ENCODE data around the gene DRC3. TPM values are rescaled to one million over a fixed set of nuclear protein-coding genes. Genes with fewer than 3 reads are reported as not detected.

DRC3 gene
- total RNA-seq, 1 experiment from 2014 or later, result not detected

- Histone ChIP-seq H3K4me2 (ENCODE audit: low read depth, low read length, poor library complexity, severe bottlenecking) (no peak overlapping the region), H3K27ac (ENCODE audit: low read length) (no peak overlapping the region), H3K27me3 (ENCODE audit: low read length) (no peaks in the 10 kb centered on the region), H3K9me3 (ENCODE audit: low read length) (no peaks in the 10 kb centered on the region), H3K9me2 (replicated peaks; ENCODE audit: insufficient read depth, low read length) (no peaks in the 10 kb centered on the region), H4K20me1 (ENCODE audit: insufficient read depth, low read depth, low read length) (peaks cover 5% of the 10 kb centered on the region; the same call in 1 of the 2 replicates), H3K9ac (ENCODE audit: low read length) (no peak overlapping the region), H3K79me2 (ENCODE audit: low read length) (no peaks in the 10 kb centered on the region), H3K4me3 (ENCODE audit: low read length) (no peak overlapping the region), H2AFZ (ENCODE audit: low read length) (no peak overlapping the region), H3K36me3 (ENCODE audit: insufficient read depth, low read length) (no peaks in the 10 kb centered on the region), H3K4me1 (ENCODE audit: low read length) (peaks cover 20% of the 10 kb centered on the region)
- DNase-seq, result no peak
These were observed 27.9 kb upstream of the DRC3 start for GRCh38 chr17:17944743-17945142.

GRCh38 chr17:17946093-17946492 lies 26.6 kb upstream of the DRC3 start:
- Histone ChIP-seq H3K27me3 (ENCODE audit: low read length) (no peaks in the 10 kb centered on the region), H3K9ac (ENCODE audit: low read length) (no peak overlapping the region), H4K20me1 (ENCODE audit: insufficient read depth, low read depth, low read length) (peaks cover 4% of the 10 kb centered on the region; the same call in 1 of the 2 replicates)

GRCh38 chr17:17947309-17947708 lies 25.4 kb upstream of the DRC3 start:
- no peak overlapping the region for H3K9ac ChIP-seq (ENCODE audit: low read length)
- H3K36me3 ChIP-seq (ENCODE audit: insufficient read depth, low read length), result no peaks in the 10 kb centered on the region
- H3K9me3 ChIP-seq (ENCODE audit: low read length), result no peaks in the 10 kb centered on the region
- H3K79me2 ChIP-seq (ENCODE audit: low read length), result no peaks in the 10 kb centered on the region
- no peaks in the 10 kb centered on the region for H3K27me3 ChIP-seq (ENCODE audit: low read length)
- no peaks in the 10 kb centered on the region for H3K9me2 ChIP-seq (replicated peaks; ENCODE audit: insufficient read depth, low read length)
- H3K27ac ChIP-seq (ENCODE audit: low read length), result no peak overlapping the region
- DNase-seq, result no peak
- H2AFZ ChIP-seq (ENCODE audit: low read length), result no peak overlapping the region
- H3K4me2 ChIP-seq (ENCODE audit: low read depth, low read length, poor library complexity, severe bottlenecking), result no peak overlapping the region
- H3K4me1 ChIP-seq (ENCODE audit: low read length), result peaks cover 7% of the 10 kb centered on the region
- H4K20me1 ChIP-seq (ENCODE audit: insufficient read depth, low read depth, low read length), result no peaks in the 10 kb centered on the region; the same call in 1 of the 2 replicates
- H3K4me3 ChIP-seq (ENCODE audit: low read length), result no peak overlapping the region

More at GRCh38 chr17:17946093-17946492, 26.6 kb upstream of the DRC3 start:
- H3K27ac ChIP-seq (ENCODE audit: low read length), result no peak overlapping the region
- no peak overlapping the region for H2AFZ ChIP-seq (ENCODE audit: low read length)
- no peaks in the 10 kb centered on the region for H3K9me2 ChIP-seq (replicated peaks; ENCODE audit: insufficient read depth, low read length)
- H3K4me2 ChIP-seq (ENCODE audit: low read depth, low read length, poor library complexity, severe bottlenecking), result no peak overlapping the region
- H3K79me2 ChIP-seq (ENCODE audit: low read length), result no peaks in the 10 kb centered on the region
- no peak for DNase-seq
- H3K4me3 ChIP-seq (ENCODE audit: low read length), result no peak overlapping the region
- H3K4me1 ChIP-seq (ENCODE audit: low read length), result peaks cover 14% of the 10 kb centered on the region
- no peaks in the 10 kb centered on the region for H3K36me3 ChIP-seq (ENCODE audit: insufficient read depth, low read length)
- H3K9me3 ChIP-seq (ENCODE audit: low read length), result no peaks in the 10 kb centered on the region

GRCh38 chr17:17947966-17948365 lies 24.7 kb upstream of the DRC3 start:
- Histone ChIP-seq H3K27me3 (ENCODE audit: low read length) (no peaks in the 10 kb centered on the region), H3K4me1 (ENCODE audit: low read length) (peaks cover 5% of the 10 kb centered on the region; the same call in 1 of the 2 replicates), H3K27ac (ENCODE audit: low read length) (no peak overlapping the region), H3K4me3 (ENCODE audit: low read length) (no peak overlapping the region), H3K79me2 (ENCODE audit: low read length) (no peaks in the 10 kb centered on the region), H4K20me1 (ENCODE audit: insufficient read depth, low read depth, low read length) (no peaks in the 10 kb centered on the region; the same call in 1 of the 2 replicates), H3K9me2 (replicated peaks; ENCODE audit: insufficient read depth, low read length) (no peaks in the 10 kb centered on the region), H3K9ac (ENCODE audit: low read length) (no peak overlapping the region), H3K36me3 (ENCODE audit: insufficient read depth, low read length) (no peaks in the 10 kb centered on the region), H3K4me2 (ENCODE audit: low read depth, low read length, poor library complexity, severe bottlenecking) (no peak overlapping the region), H3K9me3 (ENCODE audit: low read length) (no peaks in the 10 kb centered on the region), H2AFZ (ENCODE audit: low read length) (no peak overlapping the region)
- DNase-seq, result no peak

- Histone ChIP-seq H4K20me1 (ENCODE audit: insufficient read depth, low read depth, low read length) (0 out of 2 replicates have a peak, but pooled peaks cover 4% of the 10 kb centered on the region), H3K9ac (ENCODE audit: low read length) (no peak overlapping the region), H3K4me3 (ENCODE audit: low read length) (no peak overlapping the region), H3K27ac (ENCODE audit: low read length) (no peak overlapping the region), H3K9me2 (replicated peaks; ENCODE audit: insufficient read depth, low read length) (no peaks in the 10 kb centered on the region), H3K27me3 (ENCODE audit: low read length) (no peaks in the 10 kb centered on the region), H3K79me2 (ENCODE audit: low read length) (no peaks in the 10 kb centered on the region), H3K4me2 (ENCODE audit: low read depth, low read length, poor library complexity, severe bottlenecking) (no peak overlapping the region), H2AFZ (ENCODE audit: low read length) (no peak overlapping the region), H3K36me3 (ENCODE audit: insufficient read depth, low read length) (no peaks in the 10 kb centered on the region), H3K4me1 (ENCODE audit: low read length) (no peaks in the 10 kb centered on the region), H3K9me3 (ENCODE audit: low read length) (no peaks in the 10 kb centered on the region)
- DNase-seq, result no peak
These were observed 22.3 kb upstream of the DRC3 start for GRCh38 chr17:17950347-17950746.

GRCh38 chr17:17950806-17951205 lies 21.9 kb upstream of the DRC3 start:
- no peaks in the 10 kb centered on the region for H3K27me3 ChIP-seq (ENCODE audit: low read length)
- 0 out of 2 replicates have a peak, but pooled peaks cover 4% of the 10 kb centered on the region for H4K20me1 ChIP-seq (ENCODE audit: insufficient read depth, low read depth, low read length)
- H3K9me3 ChIP-seq (ENCODE audit: low read length), result no peaks in the 10 kb centered on the region
- no peaks in the 10 kb centered on the region for H3K36me3 ChIP-seq (ENCODE audit: insufficient read depth, low read length)
- no peak overlapping the region for H3K9ac ChIP-seq (ENCODE audit: low read length)
- H3K9me2 ChIP-seq (replicated peaks; ENCODE audit: insufficient read depth, low read length), result no peaks in the 10 kb centered on the region
- no peaks in the 10 kb centered on the region for H3K4me1 ChIP-seq (ENCODE audit: low read length)
- no peaks in the 10 kb centered on the region for H3K79me2 ChIP-seq (ENCODE audit: low read length)
- no peak overlapping the region for H3K27ac ChIP-seq (ENCODE audit: low read length)
- no peak overlapping the region for H2AFZ ChIP-seq (ENCODE audit: low read length)
- no peak overlapping the region for H3K4me2 ChIP-seq (ENCODE audit: low read depth, low read length, poor library complexity, severe bottlenecking)
- no peak for DNase-seq
- H3K4me3 ChIP-seq (ENCODE audit: low read length), result no peak overlapping the region

- Histone ChIP-seq H3K9ac (ENCODE audit: low read length) (no peak overlapping the region), H3K36me3 (ENCODE audit: insufficient read depth, low read length) (no peaks in the 10 kb centered on the region), H3K4me2 (ENCODE audit: low read depth, low read length, poor library complexity, severe bottlenecking) (no peak overlapping the region), H3K4me1 (ENCODE audit: low read length) (no peaks in the 10 kb centered on the region), H3K79me2 (ENCODE audit: low read length) (no peaks in the 10 kb centered on the region), H4K20me1 (ENCODE audit: insufficient read depth, low read depth, low read length) (0 out of 2 replicates have a peak, but pooled peaks cover 4% of the 10 kb centered on the region), H3K9me3 (ENCODE audit: low read length) (no peaks in the 10 kb centered on the region), H3K9me2 (replicated peaks; ENCODE audit: insufficient read depth, low read length) (no peaks in the 10 kb centered on the region), H3K4me3 (ENCODE audit: low read length) (no peak overlapping the region), H2AFZ (ENCODE audit: low read length) (no peak overlapping the region), H3K27me3 (ENCODE audit: low read length) (no peaks in the 10 kb centered on the region), H3K27ac (ENCODE audit: low read length) (no peak overlapping the region)
- no peak for DNase-seq
These were observed 21.1 kb upstream of the DRC3 start for GRCh38 chr17:17951524-17951923.

GRCh38 chr17:17952691-17953090 lies 20.0 kb upstream of the DRC3 start:
- H3K27ac ChIP-seq (ENCODE audit: low read length), result no peak overlapping the region
- H3K4me1 ChIP-seq (ENCODE audit: low read length), result no peaks in the 10 kb centered on the region
- no peaks in the 10 kb centered on the region for H3K9me2 ChIP-seq (replicated peaks; ENCODE audit: insufficient read depth, low read length)
- no peaks in the 10 kb centered on the region for H3K79me2 ChIP-seq (ENCODE audit: low read length)
- no peaks in the 10 kb centered on the region for H3K27me3 ChIP-seq (ENCODE audit: low read length)
- H3K9me3 ChIP-seq (ENCODE audit: low read length), result no peaks in the 10 kb centered on the region
- 0 out of 2 replicates have a peak, but pooled peaks cover 4% of the 10 kb centered on the region for H4K20me1 ChIP-seq (ENCODE audit: insufficient read depth, low read depth, low read length)
- no peak overlapping the region for H3K9ac ChIP-seq (ENCODE audit: low read length)
- no peak overlapping the region for H3K4me3 ChIP-seq (ENCODE audit: low read length)
- no peak overlapping the region for H3K4me2 ChIP-seq (ENCODE audit: low read depth, low read length, poor library complexity, severe bottlenecking)
- H3K36me3 ChIP-seq (ENCODE audit: insufficient read depth, low read length), result no peaks in the 10 kb centered on the region
- DNase-seq, result no peak
- no peak overlapping the region for H2AFZ ChIP-seq (ENCODE audit: low read length)
